Right lobe of liver (tissue), 4 donors: ENCODE data around the gene HPS5.

ENCODE experiments used
- CTCF ChIP-seq, 4 donors: fragments of 200-600 bp in 3 of 4; fragments of 450-650 bp in 1 of 4; IDR thresholded peaks; one replicate each; pipeline versions ENCODE4 v1.5.1 to v1.8.0; 2016 to 2022; ENCODE audit warnings: antibody characterized with exemption in 4 of 4, mild to moderate bottlenecking in 2 of 4
- POLR2A ChIP-seq: fragments of 450-650 bp; IDR thresholded peaks from one replicate; pipeline ENCODE4 v1.6.1; 2017; ENCODE audit warnings: antibody characterized with exemption, mild to moderate bottlenecking
- donor health status: DM: no; HTN: no; CAD: no.
- donor health status: DM: no; HTN: no; CAD: no.
- donor health status: DM: no; HTN: yes; CAD: no.

GRCh38 chr11:18364495-18365073, 42.6 kb upstream of the HPS5 start:
- TF ChIP-seq CTCF (IDR thresholded peaks at IDR 0.05), result no peak
- TF ChIP-seq POLR2A, result no peak
